ENCODE data around the gene ZNF469.

ZNF469 gene

GRCh38 chr16:88390265-88390664 lies 7.5 kb downstream of the ZNF469 start:
- H3K27me3 Mint-ChIP-seq: peaks cover 10% of the 10 kb centered on the region
- H3K27ac Mint-ChIP-seq: no peak overlapping the region
- no peaks in the 10 kb centered on the region for H3K36me3 Mint-ChIP-seq
- no peaks in the 10 kb centered on the region for H3K9me3 Mint-ChIP-seq
- H3K4me1 Mint-ChIP-seq: no peaks in the 10 kb centered on the region
- no peak overlapping the region for H3K4me3 Mint-ChIP-seq

GRCh38 chr16:88390735-88391134 lies 8.0 kb downstream of the ZNF469 start:
- H3K4me3 Mint-ChIP-seq: no peak overlapping the region
- no peaks in the 10 kb centered on the region for H3K36me3 Mint-ChIP-seq
- H3K27me3 Mint-ChIP-seq: peaks cover 7% of the 10 kb centered on the region
- no peak overlapping the region for H3K27ac Mint-ChIP-seq
- H3K9me3 Mint-ChIP-seq: no peaks in the 10 kb centered on the region
- no peaks in the 10 kb centered on the region for H3K4me1 Mint-ChIP-seq

DNA sequence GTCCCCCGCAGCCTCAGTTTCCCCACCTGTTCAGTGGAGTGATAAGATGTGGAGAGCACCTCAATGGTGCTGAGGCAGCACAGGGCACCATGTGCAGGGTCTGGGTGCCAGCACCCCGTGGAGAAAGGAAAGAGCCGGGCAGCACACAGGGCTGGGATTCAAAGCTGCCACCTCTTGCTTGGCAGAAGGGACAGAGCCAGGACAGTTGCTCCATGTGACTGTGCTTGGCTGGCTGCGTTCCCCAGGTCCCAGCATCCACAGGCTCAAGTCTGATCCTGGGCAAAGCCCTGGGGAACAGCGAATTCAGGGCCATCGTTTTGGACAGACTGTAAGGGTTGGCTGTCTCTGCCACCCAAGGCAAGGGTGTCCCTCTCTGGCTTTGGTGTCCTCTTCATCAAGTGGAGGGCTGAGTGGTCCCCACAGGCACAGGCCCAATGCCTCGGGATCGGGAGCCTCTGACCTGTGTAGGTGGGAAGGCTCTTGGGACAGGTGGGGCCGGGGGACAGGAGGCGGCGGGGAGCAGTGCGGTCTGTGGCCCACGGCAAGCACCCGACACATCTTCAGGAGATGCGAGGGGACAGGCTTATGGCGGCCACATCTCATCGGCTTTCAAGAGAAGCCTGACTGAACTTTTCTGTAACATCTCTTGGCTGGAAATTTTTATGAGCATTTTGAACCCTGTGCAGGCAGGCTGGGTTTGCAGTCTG lies 8.5 kb downstream of the ZNF469 start:
- Mint-ChIP-seq H3K4me3 (no peak overlapping the region), H3K9me3 (no peaks in the 10 kb centered on the region), H3K27ac (no peak overlapping the region), H3K36me3 (no peaks in the 10 kb centered on the region), H3K4me1 (no peaks in the 10 kb centered on the region), H3K27me3 (peaks cover 7% of the 10 kb centered on the region)

- Mint-ChIP-seq H3K4me3 (no peak overlapping the region), H3K27me3 (peaks cover 5% of the 10 kb centered on the region), H3K27ac (no peak overlapping the region), H3K9me3 (no peaks in the 10 kb centered on the region), H3K4me1 (no peaks in the 10 kb centered on the region), H3K36me3 (no peaks in the 10 kb centered on the region)
These were observed 9.4 kb downstream of the ZNF469 start for GRCh38 chr16:88392111-88392510.

DNA sequence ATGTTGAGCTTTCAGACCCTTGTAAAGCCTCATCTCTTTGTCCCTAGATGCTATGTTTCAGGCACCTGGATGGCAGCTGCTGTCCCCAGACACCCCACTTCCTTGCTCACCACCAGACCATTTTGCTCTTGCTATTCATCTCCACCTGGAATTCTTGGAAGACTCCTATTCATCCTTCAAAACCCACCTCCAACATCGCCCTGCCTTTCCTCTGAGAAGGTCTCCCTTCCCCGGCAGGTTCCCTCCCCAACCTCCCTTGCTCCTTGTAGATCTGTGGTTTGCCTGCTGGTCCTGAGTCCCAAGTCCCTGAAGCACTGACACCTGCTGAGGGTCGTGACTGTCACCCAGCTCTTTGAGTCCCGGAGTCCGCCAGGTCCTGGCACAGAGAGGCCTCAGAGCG lies 9.9 kb downstream of the ZNF469 start:
- Mint-ChIP-seq H3K27ac (no peak overlapping the region), H3K36me3 (no peaks in the 10 kb centered on the region), H3K4me3 (no peak overlapping the region), H3K27me3 (peaks cover 4% of the 10 kb centered on the region), H3K4me1 (no peaks in the 10 kb centered on the region), H3K9me3 (no peaks in the 10 kb centered on the region)

- H3K27ac Mint-ChIP-seq: no peak overlapping the region
These were observed 10.3 kb downstream of the ZNF469 start for GRCh38 chr16:88393034-88393433.

DNA sequence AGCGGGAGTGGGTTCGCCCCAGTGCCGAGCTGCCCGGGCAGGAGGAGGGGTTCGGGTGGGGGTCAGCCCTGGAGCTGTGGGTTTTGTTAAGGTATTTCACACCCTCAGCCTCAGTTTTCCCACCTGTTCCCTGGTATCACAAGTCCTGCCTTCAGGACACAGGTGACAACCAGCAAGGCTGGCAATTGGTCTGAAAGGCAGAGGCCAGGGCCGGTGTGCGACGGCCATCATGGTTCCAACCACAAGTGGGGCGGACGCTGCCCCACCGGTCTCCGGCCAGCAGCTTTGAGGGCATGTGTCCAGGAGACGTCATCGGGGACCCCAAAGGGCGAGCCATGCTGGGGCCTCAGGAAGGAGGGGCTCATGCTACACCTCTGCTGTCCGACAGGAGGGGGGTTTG lies 10.8 kb downstream of the ZNF469 start:
- Mint-ChIP-seq H3K4me1 (no peaks in the 10 kb centered on the region), H3K9me3 (no peaks in the 10 kb centered on the region), H3K4me3 (no peak overlapping the region), H3K27ac (no peak overlapping the region), H3K36me3 (no peaks in the 10 kb centered on the region), H3K27me3 (peaks cover 4% of the 10 kb centered on the region)

More at GRCh38 chr16:88393034-88393433, 10.3 kb downstream of the ZNF469 start:
- Mint-ChIP-seq H3K36me3 (no peaks in the 10 kb centered on the region), H3K9me3 (no peaks in the 10 kb centered on the region), H3K4me1 (no peaks in the 10 kb centered on the region), H3K27me3 (peaks cover 4% of the 10 kb centered on the region), H3K4me3 (no peak overlapping the region)

DNA sequence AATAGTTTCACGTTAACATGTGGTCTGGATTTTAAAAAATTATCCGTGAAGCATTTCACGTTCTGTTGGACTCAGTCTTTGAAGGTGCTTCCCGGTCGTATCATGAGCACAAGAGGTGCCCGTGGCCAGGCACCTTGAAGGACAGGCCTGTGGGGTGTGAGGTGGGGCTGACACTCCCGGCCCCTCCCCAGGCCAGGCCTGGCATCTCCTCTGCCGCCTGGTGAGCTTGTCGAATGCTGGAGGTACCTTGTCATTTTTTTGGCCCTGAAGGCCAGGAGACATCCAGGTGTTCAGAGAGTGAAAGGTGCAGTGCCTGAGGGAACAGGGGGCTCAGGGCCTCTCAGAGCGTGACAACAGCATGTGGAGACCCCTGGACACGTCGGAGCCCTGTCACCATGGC lies 11.7 kb downstream of the ZNF469 start:
- Mint-ChIP-seq H3K27ac (no peak overlapping the region), H3K27me3 (peaks cover 2% of the 10 kb centered on the region), H3K4me3 (no peak overlapping the region), H3K4me1 (no peaks in the 10 kb centered on the region), H3K9me3 (no peaks in the 10 kb centered on the region), H3K36me3 (no peaks in the 10 kb centered on the region)

DNA sequence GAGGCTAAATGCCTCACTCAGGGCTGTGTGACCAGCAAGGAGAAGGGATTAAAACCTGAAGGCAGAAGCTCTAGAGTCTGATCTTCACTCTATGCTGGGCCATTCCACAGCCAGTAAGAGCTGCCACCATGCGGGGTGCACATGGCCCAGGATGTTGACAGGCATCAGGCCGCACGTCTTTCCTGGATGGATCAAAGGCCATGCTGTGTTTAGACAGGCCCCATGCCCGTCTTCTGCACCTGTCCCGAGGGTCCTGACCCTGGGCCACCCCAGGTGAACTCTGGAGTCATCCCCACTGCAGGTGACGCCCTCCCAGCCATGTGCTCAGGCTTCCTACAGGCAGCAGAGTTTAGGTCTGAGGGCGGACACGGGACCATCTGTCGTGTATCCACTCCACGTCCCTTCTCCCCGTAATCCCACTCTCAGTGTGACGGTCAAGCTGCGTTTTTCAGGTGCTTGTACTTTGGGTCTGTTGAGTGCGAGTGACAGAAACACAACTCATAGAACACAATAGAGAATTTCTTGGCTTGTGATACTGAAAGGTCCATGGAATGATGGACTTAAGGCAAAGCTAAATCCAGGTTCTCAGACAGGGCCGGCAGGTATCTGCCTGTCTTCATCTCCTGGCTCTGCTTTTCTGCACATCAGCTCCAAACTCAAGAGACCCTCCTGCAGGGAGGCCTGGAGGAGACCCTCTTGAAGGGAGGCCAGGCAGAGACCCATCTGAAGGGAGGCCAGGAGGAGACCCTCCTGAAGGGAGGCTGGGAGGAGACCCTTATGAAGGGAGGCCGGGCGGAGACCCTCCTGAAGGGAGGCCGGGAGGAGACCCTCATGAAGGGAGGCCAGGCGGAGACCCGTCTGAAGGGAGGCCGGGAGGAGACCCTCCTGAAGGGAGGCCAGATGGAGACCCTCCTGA lies 13.2 kb downstream of the ZNF469 start:
- Mint-ChIP-seq H3K4me3 (no peak overlapping the region), H3K4me1 (no peaks in the 10 kb centered on the region), H3K27ac (no peak overlapping the region), H3K27me3 (peaks cover 2% of the 10 kb centered on the region), H3K36me3 (no peaks in the 10 kb centered on the region), H3K9me3 (no peaks in the 10 kb centered on the region)

GRCh38 chr16:88398170-88398873 lies 15.6 kb downstream of the ZNF469 start:
- Mint-ChIP-seq H3K36me3 (no peaks in the 10 kb centered on the region), H3K4me3 (no peak overlapping the region), H3K4me1 (no peaks in the 10 kb centered on the region), H3K9me3 (no peaks in the 10 kb centered on the region), H3K27ac (no peak overlapping the region), H3K27me3 (no peaks in the 10 kb centered on the region)

- Mint-ChIP-seq H3K9me3 (no peaks in the 10 kb centered on the region), H3K27me3 (no peaks in the 10 kb centered on the region), H3K4me1 (no peaks in the 10 kb centered on the region), H3K4me3 (no peak overlapping the region), H3K36me3 (no peaks in the 10 kb centered on the region), H3K27ac (no peak overlapping the region)
These were observed 16.1 kb downstream of the ZNF469 start for GRCh38 chr16:88398874-88399178.

- H3K27ac Mint-ChIP-seq: no peak overlapping the region
- no peak overlapping the region for H3K4me3 Mint-ChIP-seq
- no peaks in the 10 kb centered on the region for H3K9me3 Mint-ChIP-seq
- H3K36me3 Mint-ChIP-seq: no peaks in the 10 kb centered on the region
- no peaks in the 10 kb centered on the region for H3K4me1 Mint-ChIP-seq
- H3K27me3 Mint-ChIP-seq: no peaks in the 10 kb centered on the region
These were observed 17.4 kb downstream of the ZNF469 start for GRCh38 chr16:88400186-88400585.

DNA sequence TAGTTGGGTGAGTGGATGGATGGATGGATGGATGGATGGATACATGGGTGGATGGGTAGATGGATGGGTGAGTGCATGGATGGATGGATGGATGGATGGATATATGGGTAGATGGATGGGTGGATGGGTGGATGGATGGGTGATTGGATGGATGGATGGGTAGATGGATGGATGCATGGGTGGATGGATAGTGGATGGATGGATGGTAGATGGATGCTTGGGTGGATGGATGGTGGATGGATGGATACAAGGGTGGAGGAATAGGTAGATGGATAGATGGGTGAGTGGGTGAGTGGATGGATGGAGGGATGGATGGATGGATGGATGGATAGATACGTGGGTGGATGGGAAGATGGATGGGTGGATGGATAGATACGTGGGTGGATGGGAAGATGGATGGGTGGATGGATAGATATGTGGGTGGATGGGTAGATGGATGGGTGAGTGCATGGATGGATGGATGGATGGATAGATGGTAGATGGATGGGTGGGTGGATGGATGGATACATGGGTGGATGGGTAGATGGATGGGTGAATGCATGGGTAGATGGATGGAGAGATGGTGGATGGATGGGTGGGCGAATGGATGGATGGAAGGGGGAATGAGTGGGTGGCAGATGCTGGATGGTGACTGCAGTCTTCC lies 19.0 kb downstream of the ZNF469 start:
- Mint-ChIP-seq H3K27me3 (no peaks in the 10 kb centered on the region), H3K9me3 (no peaks in the 10 kb centered on the region), H3K36me3 (no peaks in the 10 kb centered on the region), H3K4me3 (no peak overlapping the region), H3K27ac (no peak overlapping the region), H3K4me1 (no peaks in the 10 kb centered on the region)

DNA sequence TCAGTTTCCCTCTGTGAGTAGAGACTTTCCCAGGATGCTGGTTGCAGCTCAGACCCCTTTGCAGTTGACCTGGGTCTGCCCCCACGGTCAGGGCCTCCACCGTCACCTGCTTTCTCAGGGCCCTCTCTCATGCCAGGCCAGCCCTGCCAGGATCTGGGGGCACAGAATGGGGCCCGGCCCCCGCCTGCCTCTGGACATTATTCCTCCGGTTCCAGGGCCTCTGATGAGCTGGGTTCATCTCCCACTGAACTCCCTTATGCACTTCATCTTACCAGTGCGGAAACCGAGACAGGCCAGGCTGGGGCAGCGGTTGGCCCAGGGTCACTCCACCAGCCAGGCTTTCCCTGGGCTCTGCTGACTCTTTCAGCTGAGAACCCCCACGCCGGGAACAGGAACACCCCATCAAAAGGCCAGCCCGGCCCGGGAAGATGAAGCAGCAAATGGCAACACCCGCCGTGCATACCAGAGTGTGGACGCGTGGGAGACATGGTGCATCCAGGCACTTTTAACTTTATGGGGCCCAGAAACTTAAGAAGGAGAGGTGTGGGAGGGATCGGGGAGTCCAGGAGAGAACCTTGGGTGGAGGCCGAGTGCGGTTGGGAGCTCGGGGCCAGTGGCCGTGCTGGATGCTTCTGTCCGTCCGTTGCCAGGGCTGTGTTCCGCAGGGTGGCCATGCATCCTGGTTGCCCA lies 19.9 kb downstream of the ZNF469 start:
- H3K4me1 Mint-ChIP-seq: peaks cover 2% of the 10 kb centered on the region
- no peak overlapping the region for H3K27ac Mint-ChIP-seq
- no peaks in the 10 kb centered on the region for H3K36me3 Mint-ChIP-seq
- H3K4me3 Mint-ChIP-seq: no peak overlapping the region
- H3K27me3 Mint-ChIP-seq: no peaks in the 10 kb centered on the region
- H3K9me3 Mint-ChIP-seq: no peaks in the 10 kb centered on the region
